IPS-15b (cell line): ENCODE data around the gene SYNGAP1.
"Not testable (repeated sequence)": the region's sequence is repeated elsewhere in the genome, so short reads cannot be mapped to it uniquely, and the experiment has no call there.

Source experiments
- H3K27me3 ChIP-seq: one replicate; pipeline ENCODE4 v1.6.1; 2013; ENCODE audit warnings: low read length; ENCODE audit not compliant: control insufficient read depth, insufficient read depth
- H3K36me3 ChIP-seq: one replicate; pipeline ENCODE4 v1.6.1; 2013; ENCODE audit warnings: low read length; ENCODE audit not compliant: control insufficient read depth, insufficient read depth
- H3K4me1 ChIP-seq: one replicate; pipeline ENCODE4 v1.6.1; 2013; ENCODE audit warnings: mild to moderate bottlenecking, low read length; ENCODE audit not compliant: control insufficient read depth, insufficient read depth
- H3K4me3 ChIP-seq: one replicate; pipeline ENCODE4 v1.5.1; 2013; ENCODE audit warnings: low read depth, low read length
- H3K9ac ChIP-seq: one replicate; pipeline ENCODE4 v1.6.1; 2013; ENCODE audit warnings: low read depth, mild to moderate bottlenecking, low read length
- H3K9me3 ChIP-seq: one replicate; pipeline ENCODE4 v1.6.1; 2013; ENCODE audit warnings: mild to moderate bottlenecking, low read length; ENCODE audit not compliant: control insufficient read depth, insufficient read depth

The SYNGAP1 gene

GRCh38 chr6:33469661-33470060, 49.8 kb downstream of the SYNGAP1 start:
- Histone ChIP-seq H3K36me3 (no peaks in the 10 kb centered on the region), H3K4me3 (no peak overlapping the region), H3K9ac (no peak overlapping the region), H3K9me3 (no peaks in the 10 kb centered on the region), H3K27me3 (no peaks in the 10 kb centered on the region), H3K4me1 (no peaks in the 10 kb centered on the region)

GRCh38 chr6:33477864-33478263, 58.0 kb downstream of the SYNGAP1 start:
- Histone ChIP-seq H3K4me3 (no peak overlapping the region), H3K9me3 (no peaks in the 10 kb centered on the region), H3K36me3 (no peaks in the 10 kb centered on the region), H3K9ac (no peak overlapping the region), H3K27me3 (no peaks in the 10 kb centered on the region), H3K4me1 (no peaks in the 10 kb centered on the region)

- Histone ChIP-seq H3K36me3 (no peaks in the 10 kb centered on the region), H3K4me3 (no peak overlapping the region), H3K4me1 (no peaks in the 10 kb centered on the region), H3K9me3 (no peaks in the 10 kb centered on the region), H3K9ac (no peak overlapping the region), H3K27me3 (no peaks in the 10 kb centered on the region)
Observed at GRCh38 chr6:33481192-33481591, 61.3 kb downstream of the SYNGAP1 start.

GRCh38 chr6:33482620-33483019, 62.8 kb downstream of the SYNGAP1 start:
- H3K4me1 ChIP-seq, H3K9ac ChIP-seq, H3K9me3 ChIP-seq, H3K4me3 ChIP-seq, H3K27me3 ChIP-seq, H3K36me3 ChIP-seq: not testable (repeated sequence)

- no peak overlapping the region for H3K4me3 ChIP-seq
Observed at GRCh38 chr6:33483678-33484077, 63.8 kb downstream of the SYNGAP1 start.

GRCh38 chr6:33484673-33485262, 64.9 kb downstream of the SYNGAP1 start:
- not testable (repeated sequence) for H3K36me3 ChIP-seq, H3K4me3 ChIP-seq, H3K4me1 ChIP-seq, H3K27me3 ChIP-seq, H3K9ac ChIP-seq, H3K9me3 ChIP-seq

More at GRCh38 chr6:33483678-33484077, 63.8 kb downstream of the SYNGAP1 start:
- Histone ChIP-seq H3K27me3 (no peaks in the 10 kb centered on the region), H3K4me1 (no peaks in the 10 kb centered on the region), H3K9me3 (no peaks in the 10 kb centered on the region), H3K36me3 (no peaks in the 10 kb centered on the region), H3K9ac (no peak overlapping the region)

- not testable (repeated sequence) for H3K4me3 ChIP-seq, H3K36me3 ChIP-seq
Observed at GRCh38 chr6:33485680-33486079, 65.8 kb downstream of the SYNGAP1 start.

GRCh38 chr6:33488339-33488738, 68.5 kb downstream of the SYNGAP1 start:
- Histone ChIP-seq H3K9ac (no peak overlapping the region), H3K27me3 (no peaks in the 10 kb centered on the region), H3K4me3 (no peak overlapping the region), H3K4me1 (no peaks in the 10 kb centered on the region), H3K36me3 (no peaks in the 10 kb centered on the region), H3K9me3 (no peaks in the 10 kb centered on the region)

More at GRCh38 chr6:33485680-33486079, 65.8 kb downstream of the SYNGAP1 start:
- not testable (repeated sequence) for H3K27me3 ChIP-seq, H3K4me1 ChIP-seq, H3K9ac ChIP-seq, H3K9me3 ChIP-seq

GRCh38 chr6:33490198-33490597, 70.3 kb downstream of the SYNGAP1 start:
- no peaks in the 10 kb centered on the region for H3K9me3 ChIP-seq
- H3K9ac ChIP-seq, result no peak overlapping the region
- H3K27me3 ChIP-seq, result no peaks in the 10 kb centered on the region
- no peak overlapping the region for H3K4me3 ChIP-seq
- H3K36me3 ChIP-seq, result no peaks in the 10 kb centered on the region
- no peaks in the 10 kb centered on the region for H3K4me1 ChIP-seq

- Histone ChIP-seq H3K4me1 (no peaks in the 10 kb centered on the region), H3K9ac (no peak overlapping the region), H3K36me3 (no peaks in the 10 kb centered on the region), H3K27me3 (no peaks in the 10 kb centered on the region), H3K4me3 (no peak overlapping the region), H3K9me3 (no peaks in the 10 kb centered on the region)
Observed at GRCh38 chr6:33490621-33491020, 70.8 kb downstream of the SYNGAP1 start.

- H3K9me3 ChIP-seq, result no peaks in the 10 kb centered on the region
- H3K4me3 ChIP-seq, result no peak overlapping the region
- no peaks in the 10 kb centered on the region for H3K4me1 ChIP-seq
- no peak overlapping the region for H3K9ac ChIP-seq
- H3K27me3 ChIP-seq, result no peaks in the 10 kb centered on the region
- H3K36me3 ChIP-seq, result no peaks in the 10 kb centered on the region
Observed at GRCh38 chr6:33492093-33492492, 72.2 kb downstream of the SYNGAP1 start.

- Histone ChIP-seq H3K4me3 (no peak overlapping the region), H3K9ac (no peak overlapping the region), H3K4me1 (no peaks in the 10 kb centered on the region), H3K9me3 (no peaks in the 10 kb centered on the region), H3K27me3 (no peaks in the 10 kb centered on the region), H3K36me3 (no peaks in the 10 kb centered on the region)
Observed at GRCh38 chr6:33497157-33497556, 77.3 kb downstream of the SYNGAP1 start.
